Kidney (tissue), 14 donors: ENCODE data around the gene AK5. TPM values are rescaled to one million over a fixed set of nuclear protein-coding genes. Genes with fewer than 3 reads are reported as not detected.

Experiments
- DNase-seq, 5 donors: peaks; one replicate each; pipeline ENCODE4 v3.0.0-alpha.2; 2013 to 2020
- FAIRE-seq: peaks from 2 replicates; lab custom pipeline; 2012; peaks lifted over from hg19 to GRCh38; lab: Jason Lieb, UNC
- H3K27ac ChIP-seq, 2 donors: one replicate each; pipeline ENCODE4 v1.7.0; 2013; ENCODE audit warnings: low read depth in 2 of 2, low read length in 2 of 2, inconsistent platforms in 1 of 2
- H3K27me3 ChIP-seq: one replicate; pipeline ENCODE4 v1.7.1; 2013; ENCODE audit warnings: low read length, inconsistent platforms; ENCODE audit not compliant: control insufficient read depth, insufficient read depth
- H3K36me3 ChIP-seq, 3 donors: one replicate each; pipeline versions ENCODE4 v1.7.0 to v1.7.1; 2013; ENCODE audit warnings: low read length in 3 of 3, control low read depth in 1 of 3, inconsistent platforms in 1 of 3; ENCODE audit not compliant: insufficient read depth in 3 of 3, control insufficient read depth in 2 of 3
- H3K4me1 ChIP-seq, 3 donors: one replicate each; pipeline versions ENCODE4 v1.7.0 to v1.7.1; 2013; ENCODE audit warnings: low read length in 3 of 3, inconsistent platforms in 1 of 3, low read depth in 1 of 3; ENCODE audit not compliant: control insufficient read depth in 2 of 3, insufficient read depth in 2 of 3
- H3K4me3 ChIP-seq, 3 donors: one replicate each; pipeline versions ENCODE4 v1.7.0 to v1.8.1; 2013; ENCODE audit warnings: low read length in 3 of 3, control low read depth in 1 of 3, inconsistent platforms in 1 of 3
- H3K9ac ChIP-seq, 3 donors: one replicate each; pipeline versions ENCODE4 v1.7.0 to v1.7.1; 2013; ENCODE audit warnings: low read length in 3 of 3, control low read depth in 1 of 3, inconsistent platforms in 1 of 3
- H3K9me3 ChIP-seq, 3 donors: one replicate each; pipeline versions ENCODE4 v1.7.0 to v1.7.1; 2013; ENCODE audit warnings: low read length in 3 of 3, control low read depth in 1 of 3, inconsistent platforms in 1 of 3; ENCODE audit not compliant: control insufficient read depth in 2 of 3, insufficient read depth in 1 of 3
- intact Hi-C: fragments of 100-400 bp; cut with DNase I; formaldehyde crosslinking; loops from one replicate; pipeline ENCODE4 v1.11.1; 2022
- polyA plus RNA-seq: library from polyadenylated mRNA; stranded (reverse); fragments of 350-450 nt; fragmentation: Illumina TruSeq; extraction: RNeasy Lipid Tissue Mini Kit (QIAGEN cat#74804); gene quantifications from one replicate; pipeline ENCODE4 v1.2.3, GENCODE V29; 2014; ENCODE audit warnings: low read depth, low replicate concordance; ENCODE audit not compliant: insufficient read depth
- total RNA-seq: library from RNA; stranded (reverse); fragmentation: NEBNext Ultra II Directional; extraction: Animal tissue kit (Norgen Biotek cat#: 25700); gene quantifications from one replicate; pipeline ENCODE4 v1.2.1, GENCODE V29; 2021
- TF ChIP-seq, protein P1 (sequence below): IDR thresholded peaks from 3 replicates; pipeline ENCODE4 v1.5.1; 2012; ENCODE audit warnings: mild to moderate bottlenecking, moderate library complexity, borderline replicate concordance; ENCODE audit not compliant: insufficient read depth; ENCODE audit errors: extremely low read depth
- donor health status: control.
- donor health status: control.
- donor health status: control.
- donor health status: control.
- donor health status: control.
- donor health status: DM: yes; HTN: yes; CAD: no.
- donor health status: Normal renal cell carcinoma (clear cell type).

AK5 gene
- total and polyA plus RNA-seq, 2 donors from 2014 or later = 1.7 to 2.5 TPM

DNA sequence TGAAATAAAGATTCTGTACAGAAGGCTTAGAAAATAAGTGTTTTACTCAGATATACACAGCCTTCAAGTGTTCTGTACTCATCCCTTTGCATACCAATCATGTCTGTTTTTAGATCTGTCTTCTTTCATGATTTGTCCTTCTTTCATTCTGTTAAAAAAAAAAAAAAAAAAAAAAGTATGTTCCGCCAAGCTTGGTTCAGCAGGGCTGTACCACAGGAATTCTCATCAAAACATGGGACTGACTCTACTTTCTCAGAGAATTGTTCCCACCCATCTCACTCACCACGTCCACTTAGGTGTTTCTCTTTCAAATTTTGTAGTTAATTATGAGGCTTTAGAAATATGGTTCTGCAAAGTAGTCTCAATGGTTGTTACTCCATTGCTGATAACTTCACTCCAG lies 119.0 kb downstream of the AK5 start:
- FAIRE-seq (no peak), DNase-seq (no peak)
- H3K4me3 ChIP-seq = no peak overlapping the region
- no peaks in the 10 kb centered on the region for H3K27me3 ChIP-seq
- intact Hi-C loops = no loop called here
- no peaks in the 10 kb centered on the region for H3K4me1 ChIP-seq
- no peaks in the 10 kb centered on the region for H3K36me3 ChIP-seq
- H3K9me3 ChIP-seq = no peaks in the 10 kb centered on the region
- TF ChIP-seq, protein P1, sequence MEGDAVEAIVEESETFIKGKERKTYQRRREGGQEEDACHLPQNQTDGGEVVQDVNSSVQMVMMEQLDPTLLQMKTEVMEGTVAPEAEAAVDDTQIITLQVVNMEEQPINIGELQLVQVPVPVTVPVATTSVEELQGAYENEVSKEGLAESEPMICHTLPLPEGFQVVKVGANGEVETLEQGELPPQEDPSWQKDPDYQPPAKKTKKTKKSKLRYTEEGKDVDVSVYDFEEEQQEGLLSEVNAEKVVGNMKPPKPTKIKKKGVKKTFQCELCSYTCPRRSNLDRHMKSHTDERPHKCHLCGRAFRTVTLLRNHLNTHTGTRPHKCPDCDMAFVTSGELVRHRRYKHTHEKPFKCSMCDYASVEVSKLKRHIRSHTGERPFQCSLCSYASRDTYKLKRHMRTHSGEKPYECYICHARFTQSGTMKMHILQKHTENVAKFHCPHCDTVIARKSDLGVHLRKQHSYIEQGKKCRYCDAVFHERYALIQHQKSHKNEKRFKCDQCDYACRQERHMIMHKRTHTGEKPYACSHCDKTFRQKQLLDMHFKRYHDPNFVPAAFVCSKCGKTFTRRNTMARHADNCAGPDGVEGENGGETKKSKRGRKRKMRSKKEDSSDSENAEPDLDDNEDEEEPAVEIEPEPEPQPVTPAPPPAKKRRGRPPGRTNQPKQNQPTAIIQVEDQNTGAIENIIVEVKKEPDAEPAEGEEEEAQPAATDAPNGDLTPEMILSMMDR = no peak
- H3K27ac ChIP-seq = no peak overlapping the region
- H3K9ac ChIP-seq = no peak overlapping the region

DNA sequence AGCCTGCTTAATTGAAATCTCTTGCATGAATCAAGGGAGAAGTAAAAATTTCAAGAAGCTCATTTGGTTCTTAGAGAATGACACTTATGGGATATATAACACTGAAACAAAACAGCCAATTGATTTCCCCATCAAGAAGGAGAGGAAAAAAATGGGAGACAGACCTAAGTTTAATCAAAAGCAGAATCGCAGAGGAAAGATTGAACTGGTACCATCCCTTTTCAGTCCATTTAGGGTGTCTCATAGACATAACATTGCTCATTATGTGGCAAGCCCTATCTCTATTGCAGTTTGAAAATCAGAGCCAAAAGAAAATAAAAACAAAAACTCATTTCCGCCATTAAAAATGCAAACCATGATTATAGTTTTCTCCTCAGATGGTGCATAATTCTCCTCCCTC lies 119.6 kb downstream of the AK5 start:
- H3K27ac ChIP-seq = no peak overlapping the region
- no peaks in the 10 kb centered on the region for H3K4me1 ChIP-seq
- intact Hi-C loops = no loop called here
- no peaks in the 10 kb centered on the region for H3K27me3 ChIP-seq
- no peaks in the 10 kb centered on the region for H3K36me3 ChIP-seq
- TF ChIP-seq, protein P1 = no peak
- no peaks in the 10 kb centered on the region for H3K9me3 ChIP-seq
- no peak overlapping the region for H3K9ac ChIP-seq
- no peak for FAIRE-seq
- DNase-seq = no peak
- no peak overlapping the region for H3K4me3 ChIP-seq

DNA sequence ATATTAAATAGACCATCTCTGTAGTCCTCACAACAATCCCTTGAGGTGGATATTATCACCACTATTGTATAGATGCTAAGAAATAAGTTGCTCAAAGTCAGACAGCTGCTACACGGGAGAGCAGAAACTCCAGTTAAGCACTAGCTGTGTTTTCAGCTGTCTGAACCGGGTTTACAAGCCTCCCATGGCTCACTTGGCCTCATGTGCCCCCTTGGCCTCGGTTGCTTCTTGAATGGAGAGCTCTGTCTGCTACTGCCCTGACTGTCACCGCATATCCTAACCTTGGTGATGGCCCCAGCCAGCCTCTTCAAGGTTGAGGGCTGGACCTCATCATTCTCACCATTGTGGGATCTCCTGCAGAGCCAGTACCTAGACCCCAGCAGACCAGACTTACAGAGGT lies 123.4 kb downstream of the AK5 start:
- DNase-seq = no peak
- no peak overlapping the region for H3K9ac ChIP-seq
- no peaks in the 10 kb centered on the region for H3K4me1 ChIP-seq
- TF ChIP-seq, protein P1 = no peak
- H3K4me3 ChIP-seq = no peak overlapping the region
- no peaks in the 10 kb centered on the region for H3K27me3 ChIP-seq
- H3K9me3 ChIP-seq = no peaks in the 10 kb centered on the region
- no peaks in the 10 kb centered on the region for H3K36me3 ChIP-seq
- no peak for FAIRE-seq
- intact Hi-C loops = no loop called here
- H3K27ac ChIP-seq = no peak overlapping the region

DNA sequence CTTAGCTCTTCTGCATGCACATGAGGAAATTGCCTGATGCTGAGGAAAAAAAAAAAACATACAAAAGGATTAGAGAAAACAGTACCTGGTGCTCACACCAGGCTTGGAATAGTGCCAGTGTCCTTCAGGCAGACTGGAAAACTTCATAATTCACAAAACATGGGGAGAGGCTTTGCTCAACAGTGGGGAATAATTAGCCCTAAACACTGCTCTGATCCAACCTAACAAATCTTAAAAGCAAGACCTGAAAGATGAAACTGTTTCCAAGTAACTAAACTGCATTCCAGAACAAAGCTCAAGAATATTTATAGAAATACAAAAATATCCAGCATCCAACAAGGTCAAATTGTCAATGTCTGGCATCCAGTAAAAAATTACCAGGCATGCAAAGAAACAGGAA lies 124.8 kb downstream of the AK5 start:
- H3K36me3 ChIP-seq = no peaks in the 10 kb centered on the region
- H3K27ac ChIP-seq = no peak overlapping the region
- H3K27me3 ChIP-seq = no peaks in the 10 kb centered on the region
- DNase-seq = no peak
- no peak overlapping the region for H3K4me3 ChIP-seq
- H3K4me1 ChIP-seq = no peaks in the 10 kb centered on the region
- intact Hi-C loops = no loop called here
- H3K9ac ChIP-seq = no peak overlapping the region
- TF ChIP-seq, protein P1 = no peak
- no peak for FAIRE-seq
- H3K9me3 ChIP-seq = no peaks in the 10 kb centered on the region
